Activated T-cell treated with anti-CD3 and anti-CD28 coated beads, Interleukin-2, amount 50 U/mL, for 72 hours (primary cell): ENCODE data around the gene FAF1. TPM values are rescaled to one million over a fixed set of nuclear protein-coding genes. Genes with fewer than 3 reads are reported as not detected.
A peak's percentile ranks its signal among the peaks of the same experiment; 100 is the strongest.
"Not testable (repeated sequence)": the region's sequence is repeated elsewhere in the genome, so short reads cannot be mapped to it uniquely, and the experiment has no call there.

Source experiments
- ATAC-seq, 2 donors: fragments of 150-1000 bp; cut with Tn5 transposase; replicated peaks in 1 of 2; 2 replicates each; pipeline ENCODE4 v1.10.0; 2021; ENCODE audit warnings: moderate library complexity in 2 of 2, mild to moderate bottlenecking in 1 of 2
- DNase-seq, 2 donors: peaks; one replicate each; pipeline ENCODE4 v3.0.0; 2021 to 2022; ENCODE audit warnings: mixed read lengths in 1 of 2
- H3K27ac Mint-ChIP-seq: one replicate; pipeline ENCODE4 v1.8.0; 2022; ENCODE audit warnings: mild to moderate bottlenecking, moderate library complexity, mixed read lengths
- H3K27me3 Mint-ChIP-seq: one replicate; pipeline ENCODE4 v1.8.0; 2022; ENCODE audit warnings: low read depth, mixed read lengths
- H3K36me3 Mint-ChIP-seq, 2 donors: one replicate each; pipeline ENCODE4 v1.8.0; 2022; ENCODE audit warnings: mixed read lengths in 2 of 2, mild to moderate bottlenecking in 1 of 2; ENCODE audit not compliant: insufficient read depth in 2 of 2
- H3K4me1 Mint-ChIP-seq: one replicate; pipeline ENCODE4 v1.8.0; 2022; ENCODE audit warnings: low read depth, mixed read lengths
- H3K4me3 Mint-ChIP-seq, 2 donors: one replicate each; pipeline ENCODE4 v1.8.0; 2022; ENCODE audit warnings: mild to moderate bottlenecking in 2 of 2, mixed read lengths in 2 of 2, moderate library complexity in 2 of 2
- H3K9me3 Mint-ChIP-seq, 2 donors: one replicate each; pipeline ENCODE4 v1.8.0; 2022; ENCODE audit warnings: mixed read lengths in 2 of 2
- total RNA-seq, 2 donors: library from RNA; stranded (reverse); gene quantifications; one replicate each; pipeline ENCODE4 v1.2.3, GENCODE V29; 2022

The FAF1 gene
- total RNA-seq, 2 donors from 2014 or later = 65.7 to 83.0 TPM

DNA sequence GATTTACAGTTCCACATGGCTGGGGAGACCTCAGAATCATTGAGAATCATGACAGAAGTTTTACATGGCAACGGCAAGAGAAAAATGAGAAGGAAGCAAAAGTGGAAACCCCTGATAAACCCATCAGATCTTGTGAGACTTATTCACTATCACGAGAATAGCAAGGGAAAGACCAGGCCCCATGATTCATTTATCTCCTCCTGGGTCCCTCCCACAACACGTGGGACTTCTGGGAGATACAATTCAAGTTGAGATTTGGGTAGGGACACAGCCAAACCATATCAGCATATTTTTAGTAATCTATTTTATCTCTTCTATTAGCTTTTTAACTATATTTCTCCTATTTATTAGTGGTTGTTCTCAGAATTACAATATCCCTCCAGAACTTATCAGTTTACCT, 26.3 kb downstream of the FAF1 start:
- not testable (repeated sequence) for DNase-seq, H3K36me3 Mint-ChIP-seq, H3K4me3 Mint-ChIP-seq, H3K9me3 Mint-ChIP-seq, ATAC-seq, H3K27me3 Mint-ChIP-seq, H3K27ac Mint-ChIP-seq
- peaks cover 32% of the 10 kb centered on the region for H3K4me1 Mint-ChIP-seq

DNA sequence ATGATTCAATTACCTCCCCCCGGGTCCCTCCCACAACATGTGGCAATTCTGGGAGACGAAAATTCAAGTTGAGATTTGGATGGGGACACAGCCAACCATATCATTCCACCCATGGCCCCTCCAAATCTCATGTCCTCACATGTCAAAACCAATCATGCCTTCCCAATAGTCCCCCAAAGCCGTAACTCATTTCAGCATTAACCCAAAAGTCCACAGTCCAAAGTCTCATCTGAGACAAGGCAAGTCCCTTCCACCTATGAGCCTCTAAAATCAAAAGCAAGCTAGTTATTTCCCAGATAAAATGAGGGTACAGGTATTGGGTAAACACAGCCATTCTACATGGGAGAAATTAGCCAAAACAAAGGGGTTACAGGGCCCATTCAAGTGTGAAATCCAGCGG, 28.0 kb downstream of the FAF1 start:
- not testable (repeated sequence) for H3K4me3 Mint-ChIP-seq, DNase-seq, ATAC-seq, H3K27ac Mint-ChIP-seq, H3K27me3 Mint-ChIP-seq, H3K9me3 Mint-ChIP-seq, H3K36me3 Mint-ChIP-seq
- H3K4me1 Mint-ChIP-seq = peaks cover 32% of the 10 kb centered on the region

DNA sequence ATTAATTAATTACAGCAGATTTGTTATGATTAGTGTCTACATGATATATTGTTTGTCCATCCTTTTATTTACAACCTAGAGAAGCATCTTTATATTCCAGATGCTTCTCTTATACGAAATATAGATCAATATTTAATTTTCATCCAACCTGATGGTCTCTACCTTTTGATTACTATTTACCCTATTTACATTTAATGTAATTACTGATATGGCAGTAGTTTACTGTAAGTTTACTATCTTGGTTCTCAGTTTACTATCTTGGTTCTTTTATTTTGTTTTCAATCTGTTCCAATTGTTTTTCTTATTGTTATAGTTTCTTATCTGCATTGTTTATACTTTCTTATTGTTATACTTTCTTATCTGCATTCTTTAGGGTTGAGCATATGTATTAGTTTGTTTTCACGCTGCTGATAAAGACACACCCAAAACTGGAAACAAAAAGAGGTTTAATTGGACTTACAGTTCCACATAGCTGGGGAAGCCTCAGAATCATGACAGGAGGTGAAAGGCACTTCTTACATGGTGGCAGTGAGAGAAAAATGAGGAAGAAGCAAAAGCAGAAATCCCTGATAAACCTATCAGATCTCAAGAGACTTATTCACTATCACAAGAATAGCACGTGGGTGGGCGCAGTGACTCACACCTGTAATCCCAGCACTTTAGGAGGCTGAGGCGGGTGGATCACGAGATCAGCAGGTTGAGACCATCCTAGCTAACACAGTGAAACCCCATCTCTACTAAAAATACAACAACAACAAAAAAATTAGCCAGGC, 28.9 kb downstream of the FAF1 start:
- H3K36me3 Mint-ChIP-seq = peaks cover 0 to 5% of the 10 kb centered on the region in 2 donors
- H3K27me3 Mint-ChIP-seq = no peaks in the 10 kb centered on the region
- peaks cover 32% of the 10 kb centered on the region for H3K4me1 Mint-ChIP-seq
- DNase-seq (peak in 1 of 2 donors; percentile 5), ATAC-seq (no peak)
- H3K4me3 Mint-ChIP-seq = no peak overlapping the region
- H3K27ac Mint-ChIP-seq = peak overlapping the region; percentile 69
- H3K9me3 Mint-ChIP-seq = peaks cover 0 to 2% of the 10 kb centered on the region in 2 donors

DNA sequence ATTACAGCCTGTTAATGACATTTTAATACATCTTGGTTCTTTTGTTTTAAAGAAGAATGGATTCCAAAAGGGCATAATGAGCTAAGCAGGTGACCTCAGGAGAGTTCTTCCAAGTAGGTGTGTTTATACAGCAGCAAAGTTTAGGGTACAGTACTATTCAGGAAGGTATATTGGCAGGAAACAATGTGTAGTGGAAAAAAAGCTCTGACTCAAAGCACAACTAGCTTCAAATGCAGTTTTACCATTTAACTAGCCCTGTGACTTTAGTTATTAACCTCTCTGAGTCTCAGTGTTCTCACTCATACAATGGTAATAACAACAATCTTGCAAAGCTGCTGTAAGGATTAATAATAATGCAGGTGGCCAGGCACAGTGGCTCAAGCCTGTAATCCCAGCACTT, 29.9 kb downstream of the FAF1 start:
- Mint-ChIP-seq H3K36me3 (peaks cover 0 to 5% of the 10 kb centered on the region in 2 donors), H3K27me3 (no peaks in the 10 kb centered on the region), H3K9me3 (peaks cover 0 to 2% of the 10 kb centered on the region in 2 donors), H3K27ac (peak overlapping the region; percentile 4), H3K4me1 (peaks cover 41% of the 10 kb centered on the region), H3K4me3 (no peak overlapping the region)
- DNase-seq = no peak
- ATAC-seq = peak in 1 of 2 donors; percentile 56

DNA sequence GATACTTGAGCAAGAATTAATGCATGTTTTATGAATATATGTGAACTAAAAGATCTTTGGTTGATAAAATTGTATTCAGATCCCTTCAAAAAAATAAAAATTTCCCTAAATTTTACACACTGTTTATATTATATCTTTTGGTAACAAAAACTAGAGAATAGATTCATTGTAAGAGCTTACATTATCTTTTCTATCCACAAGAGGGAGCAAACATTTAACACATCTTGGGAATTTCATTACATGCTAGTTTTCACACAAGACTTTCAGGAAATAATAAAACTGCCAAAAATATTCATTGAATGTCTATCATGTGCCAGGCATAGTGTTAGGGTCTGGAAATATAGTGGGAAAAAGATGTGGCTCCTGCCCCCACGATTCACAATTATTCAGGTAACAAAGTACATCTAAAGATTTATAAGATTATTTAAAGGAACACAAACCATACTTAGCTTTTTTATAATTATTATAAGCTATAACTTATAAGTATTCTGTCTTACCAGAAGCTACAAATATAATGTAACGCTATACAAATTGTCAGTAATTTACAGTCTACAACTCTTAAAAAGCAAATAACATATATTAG, 30.6 kb downstream of the FAF1 start:
- Mint-ChIP-seq H3K36me3 (peaks cover 0 to 5% of the 10 kb centered on the region in 2 donors), H3K27ac (no peak overlapping the region), H3K4me1 (peaks cover 41% of the 10 kb centered on the region), H3K9me3 (peaks cover 0 to 2% of the 10 kb centered on the region in 2 donors), H3K27me3 (no peaks in the 10 kb centered on the region), H3K4me3 (no peak overlapping the region)
- DNase-seq = no peak
- ATAC-seq = no peak

DNA sequence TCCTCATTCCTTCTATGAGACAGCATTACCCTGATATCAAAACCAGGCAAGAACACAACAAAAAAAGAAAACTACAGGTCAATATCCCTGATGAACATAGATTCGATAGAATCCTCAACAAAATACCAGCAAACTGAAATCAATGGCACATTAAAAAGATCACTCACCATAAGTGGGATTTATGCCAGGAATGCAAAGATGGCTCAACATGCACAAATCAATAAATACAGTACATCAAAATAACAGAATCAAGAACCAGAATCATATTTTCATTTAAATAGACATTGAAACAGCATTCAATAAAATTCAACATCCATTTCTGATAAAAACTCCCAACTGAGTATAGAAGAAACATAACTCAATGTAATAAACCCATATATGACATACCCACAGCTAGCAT, 36.5 kb downstream of the FAF1 start:
- H3K4me3 Mint-ChIP-seq = no peak overlapping the region
- H3K4me1 Mint-ChIP-seq = peaks cover 19% of the 10 kb centered on the region
- no peak for DNase-seq
- ATAC-seq = no peak
- no peaks in the 10 kb centered on the region for H3K27me3 Mint-ChIP-seq
- no peak overlapping the region for H3K27ac Mint-ChIP-seq
- peaks cover 8 to 10% of the 10 kb centered on the region in 2 donors for H3K9me3 Mint-ChIP-seq
- H3K36me3 Mint-ChIP-seq = peaks cover 13 to 19% of the 10 kb centered on the region in 2 donors

DNA sequence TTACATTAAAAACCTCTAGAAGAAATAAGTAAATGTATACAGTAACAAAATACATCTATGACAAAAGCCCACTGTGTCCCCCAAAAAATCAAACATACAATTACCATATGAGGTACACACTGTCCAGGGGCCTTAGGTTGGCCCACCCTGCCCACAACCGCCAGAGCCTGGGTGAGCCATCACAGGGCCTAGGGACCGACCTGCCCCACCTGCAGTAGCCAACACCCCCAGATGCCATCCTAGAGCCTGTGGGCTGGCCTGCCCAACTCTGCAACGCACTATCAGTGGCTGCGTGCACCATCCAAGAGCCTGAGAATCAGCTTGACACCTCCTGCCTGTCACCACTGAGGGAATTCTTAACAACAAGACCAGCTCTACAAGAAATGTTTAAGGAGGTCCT, 39.0 kb downstream of the FAF1 start:
- H3K9me3 Mint-ChIP-seq = peaks cover 8 to 10% of the 10 kb centered on the region in 2 donors
- peaks cover 27% of the 10 kb centered on the region for H3K4me1 Mint-ChIP-seq
- no peak for DNase-seq
- no peak overlapping the region for H3K4me3 Mint-ChIP-seq
- no peaks in the 10 kb centered on the region for H3K27me3 Mint-ChIP-seq
- no peak overlapping the region for H3K27ac Mint-ChIP-seq
- ATAC-seq = no peak
- H3K36me3 Mint-ChIP-seq = peaks cover 13 to 19% of the 10 kb centered on the region in 2 donors

DNA sequence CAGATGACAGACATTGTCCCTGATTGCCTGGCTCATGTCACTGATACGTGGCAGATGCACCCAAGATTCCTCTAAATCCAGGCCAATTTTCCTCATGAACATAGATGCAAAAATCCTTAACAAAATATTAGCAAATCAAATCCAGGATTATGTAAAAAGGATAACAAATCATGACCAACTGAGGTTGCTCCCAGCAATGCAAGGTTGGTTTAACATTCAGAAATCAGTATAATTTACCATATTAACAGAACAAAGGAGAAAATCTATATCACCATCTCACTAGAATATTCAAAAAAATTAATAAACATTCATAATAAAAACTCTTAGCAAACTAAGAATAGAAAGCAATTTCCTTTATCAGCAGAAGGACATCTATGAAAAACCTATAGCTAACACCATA, 39.7 kb downstream of the FAF1 start:
- no peak for DNase-seq
- Mint-ChIP-seq H3K27ac (no peak overlapping the region), H3K4me3 (no peak overlapping the region), H3K36me3 (peaks cover 13 to 19% of the 10 kb centered on the region in 2 donors), H3K27me3 (no peaks in the 10 kb centered on the region), H3K4me1 (peaks cover 21% of the 10 kb centered on the region), H3K9me3 (peaks cover 8 to 10% of the 10 kb centered on the region in 2 donors)
- ATAC-seq = no peak

DNA sequence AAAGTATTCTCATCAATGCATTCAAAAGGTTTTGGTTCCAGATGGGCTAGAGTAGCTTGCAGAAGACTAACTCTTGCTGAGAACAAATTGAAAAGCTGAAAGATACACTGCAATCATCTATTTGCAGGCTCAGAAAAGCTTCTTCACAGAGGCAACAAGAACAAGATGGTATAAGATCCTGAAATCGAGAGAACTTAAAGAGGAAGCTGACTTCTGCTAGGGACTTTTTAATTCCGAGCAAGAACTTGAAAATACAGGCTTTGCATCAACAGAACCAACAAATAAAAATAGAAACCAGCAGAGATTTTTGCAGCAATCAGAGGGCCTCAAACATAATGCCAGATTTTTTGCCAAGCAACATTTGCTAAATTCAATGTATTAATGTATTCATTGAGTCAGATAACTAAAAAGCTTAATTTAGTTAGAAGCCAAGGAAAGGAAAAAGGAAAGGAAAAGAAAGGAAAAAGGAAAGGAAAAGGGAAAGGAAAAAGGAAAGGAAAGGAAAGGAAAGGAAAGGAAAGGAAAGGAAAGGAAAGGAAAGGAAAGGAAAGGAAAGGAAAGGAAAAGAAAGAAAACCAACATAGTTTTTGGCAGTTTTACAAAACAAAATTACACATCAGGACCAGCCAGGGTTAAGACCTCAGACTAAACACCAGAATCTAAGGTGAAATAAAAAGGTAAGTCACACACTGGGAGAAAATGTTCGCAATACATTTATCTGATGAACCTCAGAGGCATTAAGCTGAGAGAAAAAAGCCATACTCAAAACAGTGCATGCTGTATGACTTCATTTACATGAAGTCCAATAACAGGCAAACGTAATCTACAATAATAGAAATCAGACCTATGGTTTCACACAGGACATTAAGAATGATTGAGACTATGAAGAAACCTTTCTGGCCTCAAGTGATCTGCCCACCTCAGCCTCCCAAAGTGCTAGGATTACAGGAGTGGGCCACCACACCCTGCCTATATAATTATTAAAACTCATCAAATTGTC, 42.6 kb downstream of the FAF1 start:
- no peak for DNase-seq
- Mint-ChIP-seq H3K9me3 (no peaks in the 10 kb centered on the region), H3K4me1 (peaks cover 9% of the 10 kb centered on the region), H3K27ac (no peak overlapping the region), H3K27me3 (no peaks in the 10 kb centered on the region), H3K4me3 (no peak overlapping the region), H3K36me3 (peaks cover 3 to 4% of the 10 kb centered on the region in 2 donors)
- ATAC-seq = no peak

DNA sequence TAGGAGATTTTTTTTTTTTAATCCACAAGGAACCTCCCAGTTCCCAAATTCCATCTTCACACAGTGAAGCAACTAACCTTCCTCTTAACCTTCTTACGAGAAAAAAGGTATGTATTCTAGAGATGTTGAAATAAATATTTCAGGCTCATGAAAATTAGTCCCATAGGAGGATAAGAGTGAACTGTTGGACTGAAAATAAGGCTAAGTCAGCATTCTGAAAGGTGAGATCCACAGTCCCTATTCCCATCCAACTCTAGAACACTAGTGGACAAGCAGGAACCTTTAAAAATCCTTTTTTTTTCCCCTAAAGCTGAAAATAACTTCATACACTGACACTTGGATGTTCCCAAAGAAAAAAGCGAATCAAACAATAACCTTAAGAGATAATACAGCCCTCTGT, 44.4 kb downstream of the FAF1 start:
- Mint-ChIP-seq H3K27ac (no peak overlapping the region), H3K9me3 (no peaks in the 10 kb centered on the region), H3K4me3 (no peak overlapping the region), H3K27me3 (no peaks in the 10 kb centered on the region), H3K36me3 (peaks cover 0 to 1% of the 10 kb centered on the region in 2 donors), H3K4me1 (peaks cover 12% of the 10 kb centered on the region)
- ATAC-seq (no peak), DNase-seq (no peak)

DNA sequence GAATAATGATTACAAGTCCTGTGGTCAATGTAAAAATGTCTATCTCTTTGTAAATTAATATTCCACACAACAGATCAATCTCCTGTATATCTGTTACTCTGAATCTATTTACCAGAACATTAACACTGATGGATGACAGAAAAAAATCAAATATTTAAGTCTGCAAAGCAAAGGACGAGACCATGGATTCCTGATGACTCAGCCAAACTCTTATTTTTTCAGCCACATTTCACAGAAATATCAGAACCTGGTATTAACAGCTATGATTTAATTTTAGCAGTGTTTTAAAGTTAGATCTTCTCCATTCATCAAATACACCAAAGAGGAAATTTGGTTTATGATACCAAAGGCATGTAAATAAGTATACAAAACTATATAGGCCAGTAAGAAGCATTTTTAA, 46.1 kb downstream of the FAF1 start:
- DNase-seq (no peak), ATAC-seq (no peak)
- Mint-ChIP-seq H3K36me3 (peaks cover 1 to 3% of the 10 kb centered on the region in 2 donors), H3K4me1 (peaks cover 12% of the 10 kb centered on the region), H3K27ac (no peak overlapping the region), H3K9me3 (peaks cover 2% of the 10 kb centered on the region in 2 donors), H3K4me3 (no peak overlapping the region), H3K27me3 (no peaks in the 10 kb centered on the region)

DNA sequence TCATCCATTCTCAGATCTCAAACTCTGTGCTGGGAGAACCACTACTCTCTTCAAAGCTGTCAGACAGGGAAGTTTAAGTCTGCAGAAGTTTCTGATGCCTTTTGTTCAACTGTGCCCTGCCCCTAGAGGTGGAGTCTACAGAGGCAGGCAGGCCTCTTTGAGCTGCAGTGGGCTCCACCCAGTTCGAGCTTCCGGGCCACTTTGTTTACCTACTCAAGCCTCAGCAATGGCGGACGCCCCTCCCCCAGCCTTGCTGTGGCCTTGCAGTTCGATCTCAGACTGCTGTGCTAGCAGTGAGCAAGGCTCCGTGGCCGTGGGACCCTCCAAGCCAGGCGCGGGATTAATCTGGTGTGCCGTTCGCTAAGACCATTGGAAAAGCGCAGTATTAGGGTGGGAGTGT, 49.7 kb downstream of the FAF1 start:
- H3K4me1 Mint-ChIP-seq, DNase-seq, H3K4me3 Mint-ChIP-seq, H3K27ac Mint-ChIP-seq, ATAC-seq, H3K27me3 Mint-ChIP-seq: not testable (repeated sequence)
- Mint-ChIP-seq H3K9me3 (peaks cover 12 to 18% of the 10 kb centered on the region in 2 donors), H3K36me3 (peaks cover 5 to 11% of the 10 kb centered on the region in 2 donors)

DNA sequence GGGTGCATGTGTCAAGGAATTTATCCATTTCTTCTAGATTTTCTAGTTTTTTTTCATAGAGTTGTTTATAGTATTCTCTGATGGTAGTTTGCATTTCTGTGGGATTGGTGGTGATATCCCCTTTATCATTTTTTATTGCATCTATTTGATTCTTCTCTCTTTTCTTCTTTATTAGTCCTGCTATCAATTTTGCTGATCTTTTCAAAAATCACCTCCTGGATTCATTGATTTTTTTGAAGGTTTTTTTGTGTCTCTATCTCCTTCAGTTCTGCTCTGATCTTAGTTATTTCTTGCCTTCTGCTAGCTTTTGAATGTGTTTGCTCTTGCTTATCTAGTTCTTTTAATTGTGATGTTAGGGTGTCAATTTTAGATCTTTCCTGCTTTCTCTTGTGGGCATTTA, 52.5 kb downstream of the FAF1 start:
- peaks cover 12 to 18% of the 10 kb centered on the region in 2 donors for H3K9me3 Mint-ChIP-seq
- H3K36me3 Mint-ChIP-seq = peaks cover 5 to 11% of the 10 kb centered on the region in 2 donors
- not testable (repeated sequence) for H3K4me3 Mint-ChIP-seq, H3K27ac Mint-ChIP-seq, H3K27me3 Mint-ChIP-seq, DNase-seq, H3K4me1 Mint-ChIP-seq, ATAC-seq
